M059J (cell line): ENCODE results near the gene CYTH2. TPM values are rescaled to one million over a fixed set of nuclear protein-coding genes. Genes with fewer than 3 reads are reported as not detected.
"Not testable (repeated sequence)": the region's sequence is repeated elsewhere in the genome, so short reads cannot be mapped to it uniquely, and the experiment has no call there.

ENCODE experiments used
- DNase-seq: peaks from one replicate; pipeline ENCODE4 v3.0.0-alpha.2; 2012; ENCODE audit warnings: low read depth
- total RNA-seq: library from RNA; depleted of rRNA; stranded (reverse); fragments of >200 nt; shearing (Covaris generic); gene quantifications from 2 replicates; pipeline ENCODE4 v1.2.3, GENCODE V29; 2014; rRNA removed

CYTH2 gene
- total RNA-seq, 1 experiment from 2014 or later: 63.4 TPM

GRCh38 chr19:48511800-48512503 lies 42.8 kb downstream of the CYTH2 start, which contains the start of gene LMTK3:
Gene LMTK3, minus strand, starts transcription at chr19:48511835. Its CDS starts 259 bp downstream, at chr19:48511576.
- DNase-seq: peak; percentile 59

- DNase-seq: no peak
Observed at GRCh38 chr19:48512504-48513288, 43.5 kb downstream of the CYTH2 start.

- peak; percentile 80 for DNase-seq
Observed at GRCh38 chr19:48513289-48514122, 44.3 kb downstream of the CYTH2 start.

- DNase-seq: no peak
Observed at GRCh38 chr19:48514123-48514458, 44.9 kb downstream of the CYTH2 start.

GRCh38 chr19:48516536-48516935 lies 47.4 kb downstream of the CYTH2 start:
- no peak for DNase-seq

DNA sequence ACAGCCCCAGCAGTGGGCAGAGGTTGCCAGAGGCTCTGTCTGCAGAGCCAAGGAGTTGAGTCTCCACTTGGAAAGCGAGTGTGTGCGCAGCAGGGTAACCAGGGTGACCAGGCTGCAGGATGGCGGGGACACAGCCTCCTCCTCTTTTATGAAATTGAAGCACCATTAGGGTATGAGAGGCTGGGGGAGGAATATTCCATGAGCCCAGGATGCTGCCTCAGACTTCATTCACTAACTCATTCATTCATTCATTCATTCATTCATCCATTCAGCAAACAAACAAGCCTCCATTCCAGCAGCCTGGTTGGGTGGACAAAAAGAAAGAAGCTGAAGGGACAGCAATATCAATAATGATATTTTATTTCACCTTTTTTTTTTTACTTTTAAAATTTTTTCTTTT lies 49.0 kb downstream of the CYTH2 start:
- no peak for DNase-seq

- not testable (repeated sequence) for DNase-seq
Observed at GRCh38 chr19:48519426-48519825, 50.3 kb downstream of the CYTH2 start.

GRCh38 chr19:48520134-48520533 lies 51.0 kb downstream of the CYTH2 start:
- DNase-seq: no peak

- DNase-seq: no peak
Observed at GRCh38 chr19:48524221-48524620, 55.1 kb downstream of the CYTH2 start.

DNA sequence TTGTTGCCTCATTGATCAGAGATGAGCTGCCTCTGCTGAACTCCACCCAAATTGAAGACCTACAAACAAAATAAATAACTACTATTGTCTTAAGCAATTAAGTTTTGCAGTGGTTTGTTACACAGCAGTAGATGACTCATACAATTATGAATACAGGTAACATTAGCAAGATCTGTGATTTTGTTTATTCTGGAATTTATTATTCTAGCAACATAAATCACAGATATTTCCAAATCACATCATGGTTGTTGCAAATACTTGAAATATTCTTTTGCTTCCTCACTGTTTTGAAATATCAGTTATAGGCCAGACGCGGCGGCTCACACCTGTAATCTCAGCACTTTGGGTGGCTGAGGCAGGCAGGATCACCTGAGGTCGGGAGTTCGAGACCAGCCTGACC lies 55.6 kb downstream of the CYTH2 start:
- DNase-seq: no peak

DNA sequence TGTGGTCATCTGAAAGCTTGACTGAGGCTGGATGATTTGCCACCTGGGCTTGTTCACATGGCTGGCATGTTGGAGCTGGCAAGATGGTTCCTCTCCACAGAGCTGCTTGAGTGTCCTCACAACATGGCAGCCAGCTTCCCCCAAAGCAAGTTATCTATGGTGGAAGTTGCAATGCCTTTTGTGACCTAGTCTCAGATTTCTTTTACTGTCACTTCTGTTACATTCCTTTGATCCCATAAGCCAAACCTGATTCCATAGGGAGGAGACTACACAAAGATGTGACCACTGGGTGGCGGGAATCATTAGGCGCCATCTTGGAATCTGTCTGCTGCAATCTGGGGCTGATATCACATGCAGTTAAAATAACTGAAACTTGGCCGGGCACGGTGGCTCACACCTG lies 60.0 kb downstream of the CYTH2 start:
- DNase-seq: no peak

DNA sequence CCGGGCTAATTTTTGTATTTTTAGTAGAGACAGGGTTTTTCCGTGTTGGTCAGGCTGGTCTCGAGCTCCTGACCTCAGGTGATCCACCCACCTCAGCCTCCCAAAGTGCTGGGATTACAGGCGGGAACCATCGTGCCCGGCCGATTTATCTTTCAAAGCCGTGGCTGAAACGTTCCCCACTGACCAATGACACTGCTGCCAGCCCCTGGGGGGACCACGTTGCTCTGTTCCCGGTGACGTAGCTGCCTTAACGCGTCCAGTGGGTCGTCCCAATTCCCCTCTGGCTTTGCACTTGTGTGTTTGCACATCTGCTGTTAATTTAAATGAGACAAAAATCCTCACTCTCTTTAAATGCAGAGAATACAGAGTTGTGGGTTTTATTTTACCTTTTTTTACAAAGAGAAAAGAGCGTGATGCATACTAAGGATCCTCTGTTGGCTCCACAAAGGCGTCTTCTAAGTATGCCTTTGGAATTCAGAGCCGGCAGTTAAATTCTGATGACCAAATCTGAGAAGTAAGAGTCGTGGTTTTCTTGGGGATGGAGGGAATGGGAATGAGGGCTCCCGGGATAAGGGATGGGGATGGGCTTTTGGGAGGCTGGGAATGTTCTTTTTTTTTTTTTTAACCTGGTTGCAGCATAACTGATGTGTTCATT lies 61.0 kb downstream of the CYTH2 start:
- DNase-seq: no peak

GRCh38 chr19:48530770-48531169 lies 61.6 kb downstream of the CYTH2 start:
- DNase-seq: no peak

Other genes starting within 250 kb of the CYTH2 start
- 6.7 and 10.7 TPM in 2 replicates for gene CARD8, start 213.5 kb upstream of the CYTH2 start, total RNA-seq
- gene ZNF114, start 199.3 kb upstream of the CYTH2 start, total RNA-seq: 0.62 and 1.2 TPM in 2 replicates
- 87.2 and 98.0 TPM in 2 replicates for gene EMP3, start 143.8 kb upstream of the CYTH2 start, total RNA-seq
- gene TMEM143, start 105.4 kb upstream of the CYTH2 start, total RNA-seq: 2.3 and 3.3 TPM in 2 replicates
- 0.42 TPM in 1 of 2 replicates, not detected in the other for gene SYNGR4, start 105.0 kb upstream of the CYTH2 start, total RNA-seq
- 236 and 247 TPM in 2 replicates for gene KDELR1, start 77.8 kb upstream of the CYTH2 start, total RNA-seq
- 0.42 and 1.2 TPM in 2 replicates for gene GRIN2D, start 75.7 kb upstream of the CYTH2 start, total RNA-seq
- gene GRWD1, start 23.4 kb upstream of the CYTH2 start, total RNA-seq: 41.3 and 49.9 TPM in 2 replicates
- gene KCNJ14, start 13.8 kb upstream of the CYTH2 start, total RNA-seq: 0.02 and 0.47 TPM in 2 replicates
- 0.17 TPM in 1 of 2 replicates, not detected in the other for gene LMTK3, start 42.5 kb downstream of the CYTH2 start, total RNA-seq
- gene SULT2B1, start 82.8 kb downstream of the CYTH2 start, total RNA-seq: not detected in 2 replicates
- gene SPACA4, start 137.4 kb downstream of the CYTH2 start, total RNA-seq: not detected in 2 replicates
- 0.89 TPM in 1 of 2 replicates, not detected in the other for gene FAM83E, start 145.7 kb downstream of the CYTH2 start, total RNA-seq
- gene RPL18, start 149.8 kb downstream of the CYTH2 start, total RNA-seq: 1,286 and 1,602 TPM in 2 replicates
- 2.9 and 5.4 TPM in 2 replicates for gene SPHK2, start 150.1 kb downstream of the CYTH2 start, total RNA-seq
- 18.5 and 20.1 TPM in 2 replicates for gene DBP, start 168.0 kb downstream of the CYTH2 start, total RNA-seq
- 1.9 and 5.1 TPM in 2 replicates for gene CA11, start 176.8 kb downstream of the CYTH2 start, total RNA-seq
- gene NTN5, start 203.6 kb downstream of the CYTH2 start, total RNA-seq: 0.05 and 0.79 TPM in 2 replicates
- gene FUT2, start 226.6 kb downstream of the CYTH2 start, total RNA-seq: not detected in 2 replicates